Testis (tissue), 5 donors: ENCODE data around the gene RETNLB. TPM values are rescaled to one million over a fixed set of nuclear protein-coding genes. Genes with fewer than 3 reads are reported as not detected.

ENCODE experiments used
- DNase-seq: peaks from one replicate; pipeline ENCODE4 v3.0.0-alpha.2; 2019
- H3K27ac ChIP-seq, 2 donors: fragments of 200-600 bp; sonication (generic); one replicate each; pipeline ENCODE4 v1.5.1; 2019
- H3K27me3 ChIP-seq: fragments of 200-600 bp; sonication (generic); one replicate; pipeline ENCODE4 v1.5.1; 2019
- H3K36me3 ChIP-seq: fragments of 200-600 bp; sonication (generic); one replicate; pipeline ENCODE4 v1.5.1; 2017; ENCODE audit warnings: low read depth; ENCODE audit errors: missing control alignments
- H3K4me1 ChIP-seq: fragments of 200-600 bp; sonication (generic); one replicate; pipeline ENCODE4 v1.5.1; 2019
- H3K4me3 ChIP-seq, 2 donors: fragments of 200-600 bp; sonication (generic); one replicate each; pipeline ENCODE4 v1.5.1; 2017 to 2019
- H3K9me3 ChIP-seq: fragments of 200-600 bp; sonication (generic); one replicate; pipeline ENCODE4 v1.5.1; 2017
- CTCF ChIP-seq, 3 experiments: fragments of 450-650 bp in 2 of 3; fragments of 200-600 bp in 1 of 3; sonication (generic) in 1 of 3; IDR thresholded peaks; one replicate each; pipeline ENCODE4 v1.5.1; 2016 to 2019; ENCODE audit warnings: antibody characterized with exemption in 3 of 3, mild to moderate bottlenecking in 2 of 3, moderate library complexity in 1 of 3
- POLR2A ChIP-seq: fragments of 450-650 bp; IDR thresholded peaks from one replicate; pipeline ENCODE4 v1.6.1; 2017; ENCODE audit warnings: antibody characterized with exemption, mild to moderate bottlenecking, moderate library complexity
- WGBS, 2 donors: methylation state at CpG; one replicate each; pipeline ENCODE4 v1.1.5; 2018; 5-methylcytosine and 5-hydroxymethylcytosine counted together
- intact Hi-C: fragments of 100-400 bp; cut with DNase I; formaldehyde crosslinking; loops from one replicate; pipeline ENCODE4 v1.15.1; 2023; ENCODE audit warnings: low total_unique reads
- long read RNA-seq, 2 donors: transcript quantifications; one replicate each; lab custom pipeline, GENCODE V29; 2026
- polyA plus RNA-seq: library from polyadenylated mRNA; stranded (reverse); fragments of 350-450 nt; fragmentation: Illumina TruSeq; extraction: RNeasy Lipid Tissue Mini Kit (QIAGEN cat#74804); gene quantifications from one replicate; pipeline ENCODE4 v1.2.3, GENCODE V29; 2014; ENCODE audit warnings: low read depth, low replicate concordance; ENCODE audit not compliant: insufficient read depth
- total RNA-seq, 2 donors: library from RNA; depleted of rRNA; stranded (reverse); fragments of >200 nt; gene quantifications; one replicate each; pipeline ENCODE4 v1.2.3, GENCODE V29; 2016

Gene RETNLB
- total RNA-seq (not detected), polyA plus RNA-seq (not detected)
- long read RNA-seq, donor 1, result 0 reads
- long read RNA-seq, donor 2, result 0 reads

- TF ChIP-seq CTCF (IDR thresholded peaks at IDR 0.05), result no peak
- intact Hi-C loops, result no loop called here
These were observed at the start of gene RETNLB for GRCh38 chr3:108757404-108757982. TSS of gene RETNLB (minus strand) at chr3:108757410. CDS start at chr3:108757185, 225 bp downstream.

GRCh38 chr3:108806316-108806715, 49.1 kb upstream of the RETNLB start:
- 66 to 71% methylated on average over 4 of the region's 4 CpGs for WGBS, 2 donors
- H3K27ac ChIP-seq, result no peak overlapping the region
- TF ChIP-seq POLR2A (no peak), CTCF (IDR thresholded peaks at IDR 0.05) (no peak)
- no peak for DNase-seq
- H3K36me3 ChIP-seq, result no peaks in the 10 kb centered on the region
- no peaks in the 10 kb centered on the region for H3K9me3 ChIP-seq
- no peak overlapping the region for H3K4me3 ChIP-seq
- H3K27me3 ChIP-seq, result no peaks in the 10 kb centered on the region
- intact Hi-C loops, result no loop called here
- H3K4me1 ChIP-seq, result no peaks in the 10 kb centered on the region

More at GRCh38 chr3:108757404-108757982, at the start of gene RETNLB:
- Histone ChIP-seq H3K27ac (no peak within 1 kb of the TSS), H3K9me3 (no peaks in the 10 kb centered on the region), H3K27me3 (no peaks in the 10 kb centered on the region), H3K36me3 (no peaks in the 10 kb centered on the region), H3K4me1 (no peaks in the 10 kb centered on the region), H3K4me3 (no peak within 1 kb of the TSS)
- no peak for DNase-seq
- WGBS, 2 donors, result 51 to 61% methylated on average over 3 of the region's 3 CpGs

GRCh38 chr3:108804966-108805365, 47.8 kb upstream of the RETNLB start:
- DNase-seq, result no peak
- Histone ChIP-seq H3K36me3 (no peaks in the 10 kb centered on the region), H3K4me3 (no peak overlapping the region), H3K9me3 (no peaks in the 10 kb centered on the region), H3K4me1 (no peaks in the 10 kb centered on the region), H3K27me3 (no peaks in the 10 kb centered on the region), H3K27ac (no peak overlapping the region)
- 87 to 89% methylated on average over 4 of the region's 4 CpGs for WGBS, 2 donors
- intact Hi-C loops, result no loop called here
- no peak for TF ChIP-seq POLR2A
- TF ChIP-seq CTCF (IDR thresholded peaks at IDR 0.05), result no peak

- DNase-seq, result no peak
- no peaks in the 10 kb centered on the region for H3K9me3 ChIP-seq
- 86 to 91% methylated on average over 2 of the region's 2 CpGs for WGBS, 2 donors
- no peaks in the 10 kb centered on the region for H3K27me3 ChIP-seq
- no peak overlapping the region for H3K27ac ChIP-seq
- TF ChIP-seq CTCF (IDR thresholded peaks at IDR 0.05) (no peak), POLR2A (no peak)
- H3K4me3 ChIP-seq, result no peak overlapping the region
- no peaks in the 10 kb centered on the region for H3K4me1 ChIP-seq
- no peaks in the 10 kb centered on the region for H3K36me3 ChIP-seq
- intact Hi-C loops, result no loop called here
These were observed 47.2 kb upstream of the RETNLB start for GRCh38 chr3:108804437-108804836.

- 30 to 31% methylated on average over 3 of the region's 3 CpGs for WGBS, 2 donors
- Histone ChIP-seq H3K9me3 (no peaks in the 10 kb centered on the region), H3K27me3 (no peaks in the 10 kb centered on the region), H3K4me1 (no peaks in the 10 kb centered on the region), H3K4me3 (no peak overlapping the region), H3K36me3 (no peaks in the 10 kb centered on the region), H3K27ac (no peak overlapping the region)
- intact Hi-C loops, result no loop called here
- TF ChIP-seq CTCF (IDR thresholded peaks at IDR 0.05), result no peak
- no peak for TF ChIP-seq POLR2A
- DNase-seq, result no peak
These were observed 34.3 kb upstream of the RETNLB start for GRCh38 chr3:108791473-108791872.
